Lower lobe of right lung (tissue), 2 donors: ENCODE results near the gene MYO5B. TPM values are rescaled to one million over a fixed set of nuclear protein-coding genes. Genes with fewer than 3 reads are reported as not detected.
A peak's percentile ranks its signal among the peaks of the same experiment; 100 is the strongest.
"Not testable (repeated sequence)": the region's sequence is repeated elsewhere in the genome, so short reads cannot be mapped to it uniquely, and the experiment has no call there.

Source experiments
- ATAC-seq, 2 donors: fragments of 200-7000 bp; cut with Tn5 transposase; one replicate each; pipeline ENCODE4 v1.9.1; 2020 to 2022; ENCODE audit warnings: mild to moderate bottlenecking in 2 of 2, moderate library complexity in 2 of 2
- DNase-seq: peaks from one replicate; pipeline ENCODE4 v3.0.0-alpha.2; 2020
- H3K27ac ChIP-seq: fragments of 200-600 bp; one replicate; pipeline ENCODE4 v1.8.0; 2022
- H3K27me3 ChIP-seq: fragments of 200-600 bp; one replicate; pipeline ENCODE4 v1.8.0; 2022; ENCODE audit warnings: low read depth
- H3K36me3 ChIP-seq: fragments of 200-600 bp; one replicate; pipeline ENCODE4 v1.8.0; 2022; ENCODE audit warnings: mild to moderate bottlenecking
- H3K4me1 ChIP-seq: fragments of 200-600 bp; one replicate; pipeline ENCODE4 v1.8.0; 2022
- H3K4me3 ChIP-seq: fragments of 200-600 bp; one replicate; pipeline ENCODE4 v1.8.0; 2022; ENCODE audit warnings: mild to moderate bottlenecking
- H3K9me3 ChIP-seq: fragments of 200-600 bp; one replicate; pipeline ENCODE4 v1.8.0; 2022
- intact Hi-C: fragments of 100-400 bp; cut with DNase I; formaldehyde crosslinking; loops from one replicate; pipeline ENCODE4 v1.11.0; 2022
- total RNA-seq: library from RNA; stranded (reverse); fragmentation: NEBNext Ultra II Directional; extraction: Animal tissue kit (Norgen Biotek cat#: 25700); gene quantifications from one replicate; pipeline ENCODE4 v1.2.1, GENCODE V29; 2021
- TF ChIP-seq, protein P1 (sequence below): fragments of 200-600 bp; IDR thresholded peaks from one replicate; pipeline ENCODE4 v1.8.0; 2022; ENCODE audit warnings: antibody characterized with exemption, mild to moderate bottlenecking
- donor health status: DM: no; HTN: yes; CAD: no; lungs with severe emphysema.

MYO5B gene
- total RNA-seq, 1 donor from 2014 or later = 23.3 TPM

DNA sequence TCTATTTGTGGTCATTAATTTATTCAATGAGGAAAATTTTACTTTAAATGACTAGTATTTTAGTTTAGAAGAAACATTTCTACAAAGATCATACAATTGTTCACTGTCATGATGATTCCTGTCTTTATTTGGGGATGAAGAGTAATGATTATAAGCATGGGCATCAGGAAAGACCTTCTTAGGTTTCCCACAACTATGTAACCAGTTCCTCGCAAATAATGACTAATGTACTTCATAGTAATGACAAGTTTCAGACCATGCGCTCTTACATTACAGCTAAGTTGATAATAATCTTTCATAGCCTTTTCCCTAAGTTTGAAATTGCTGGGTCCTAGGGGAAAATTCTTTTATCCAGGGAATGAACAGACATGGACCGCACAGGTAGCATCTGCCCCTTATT lies 90.5 kb downstream of the MYO5B start:
- TF ChIP-seq, protein P1, sequence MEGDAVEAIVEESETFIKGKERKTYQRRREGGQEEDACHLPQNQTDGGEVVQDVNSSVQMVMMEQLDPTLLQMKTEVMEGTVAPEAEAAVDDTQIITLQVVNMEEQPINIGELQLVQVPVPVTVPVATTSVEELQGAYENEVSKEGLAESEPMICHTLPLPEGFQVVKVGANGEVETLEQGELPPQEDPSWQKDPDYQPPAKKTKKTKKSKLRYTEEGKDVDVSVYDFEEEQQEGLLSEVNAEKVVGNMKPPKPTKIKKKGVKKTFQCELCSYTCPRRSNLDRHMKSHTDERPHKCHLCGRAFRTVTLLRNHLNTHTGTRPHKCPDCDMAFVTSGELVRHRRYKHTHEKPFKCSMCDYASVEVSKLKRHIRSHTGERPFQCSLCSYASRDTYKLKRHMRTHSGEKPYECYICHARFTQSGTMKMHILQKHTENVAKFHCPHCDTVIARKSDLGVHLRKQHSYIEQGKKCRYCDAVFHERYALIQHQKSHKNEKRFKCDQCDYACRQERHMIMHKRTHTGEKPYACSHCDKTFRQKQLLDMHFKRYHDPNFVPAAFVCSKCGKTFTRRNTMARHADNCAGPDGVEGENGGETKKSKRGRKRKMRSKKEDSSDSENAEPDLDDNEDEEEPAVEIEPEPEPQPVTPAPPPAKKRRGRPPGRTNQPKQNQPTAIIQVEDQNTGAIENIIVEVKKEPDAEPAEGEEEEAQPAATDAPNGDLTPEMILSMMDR = no peak
- H3K4me3 ChIP-seq = no peak overlapping the region
- no peaks in the 10 kb centered on the region for H3K4me1 ChIP-seq
- ATAC-seq (no peak), DNase-seq (no peak)
- H3K9me3 ChIP-seq = no peaks in the 10 kb centered on the region
- H3K27me3 ChIP-seq = no peaks in the 10 kb centered on the region
- H3K36me3 ChIP-seq = no peaks in the 10 kb centered on the region
- H3K27ac ChIP-seq = no peak overlapping the region
- intact Hi-C loops = no loop called here

DNA sequence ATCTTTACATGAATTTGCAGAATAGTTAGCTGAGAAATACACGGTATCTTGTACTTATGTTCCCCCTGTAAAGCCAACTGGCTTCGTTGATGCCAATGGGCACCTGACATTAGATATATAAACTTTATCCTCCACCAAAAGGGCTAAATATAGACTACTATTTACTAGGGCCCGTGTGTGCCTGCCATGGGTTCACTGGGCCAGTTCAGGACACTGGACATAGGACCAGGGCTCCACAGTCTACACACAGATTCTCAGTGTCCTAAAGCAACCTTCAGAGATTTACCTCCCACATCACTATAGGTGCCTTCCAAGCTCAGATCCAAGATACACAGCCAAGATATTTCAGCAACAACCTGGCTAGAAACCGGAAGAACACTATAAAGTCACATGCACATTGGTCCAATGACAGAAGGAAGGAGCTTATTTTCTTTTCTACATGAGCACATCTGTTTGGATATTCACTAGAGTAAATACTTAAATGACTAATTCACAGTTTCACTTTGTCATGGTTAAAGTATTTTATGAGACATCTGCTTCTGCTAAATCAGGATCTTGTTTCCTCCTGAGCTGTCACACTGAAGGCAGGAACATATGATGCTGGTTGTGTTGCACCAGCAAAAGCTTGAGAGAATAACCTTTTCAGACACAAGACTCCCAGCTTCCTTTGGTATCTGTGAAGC lies 95.1 kb downstream of the MYO5B start:
- H3K27ac ChIP-seq = no peak overlapping the region

DNA sequence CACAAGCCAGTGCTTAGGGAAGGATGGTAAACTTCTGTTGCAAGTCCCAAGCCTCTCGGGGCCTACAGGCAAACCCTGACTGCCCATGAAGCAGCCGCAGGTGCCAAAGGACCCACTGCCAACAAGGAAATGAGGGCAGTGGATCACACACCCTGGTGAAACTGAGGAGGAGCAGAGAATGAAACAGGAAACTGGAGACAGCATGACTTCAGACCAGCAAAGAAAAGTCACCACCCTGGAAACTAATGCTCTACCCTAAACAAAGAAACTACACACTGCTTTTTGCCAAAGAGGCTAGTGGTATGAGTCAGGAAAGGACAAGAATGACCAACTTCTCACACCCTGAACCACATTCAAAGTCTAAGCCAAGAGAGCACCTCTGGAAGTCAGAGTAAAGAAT lies 97.2 kb downstream of the MYO5B start:
- Histone ChIP-seq H3K27ac (no peak overlapping the region), H3K4me3 (no peak overlapping the region), H3K36me3 (no peaks in the 10 kb centered on the region), H3K9me3 (no peaks in the 10 kb centered on the region), H3K27me3 (no peaks in the 10 kb centered on the region), H3K4me1 (no peaks in the 10 kb centered on the region)
- TF ChIP-seq, protein P1 = no peak
- peak in 1 of 2 donors; percentile 42 for ATAC-seq
- intact Hi-C loops = no loop called here
- DNase-seq = peak; percentile 52

More for the DNA sequence above, 95.1 kb downstream of the MYO5B start:
- no peaks in the 10 kb centered on the region for H3K9me3 ChIP-seq
- no peaks in the 10 kb centered on the region for H3K36me3 ChIP-seq
- ATAC-seq (no peak), DNase-seq (no peak)
- H3K27me3 ChIP-seq = no peaks in the 10 kb centered on the region
- no peaks in the 10 kb centered on the region for H3K4me1 ChIP-seq
- TF ChIP-seq, protein P1 = no peak
- H3K4me3 ChIP-seq = no peak overlapping the region
- intact Hi-C loops = no loop called here

DNA sequence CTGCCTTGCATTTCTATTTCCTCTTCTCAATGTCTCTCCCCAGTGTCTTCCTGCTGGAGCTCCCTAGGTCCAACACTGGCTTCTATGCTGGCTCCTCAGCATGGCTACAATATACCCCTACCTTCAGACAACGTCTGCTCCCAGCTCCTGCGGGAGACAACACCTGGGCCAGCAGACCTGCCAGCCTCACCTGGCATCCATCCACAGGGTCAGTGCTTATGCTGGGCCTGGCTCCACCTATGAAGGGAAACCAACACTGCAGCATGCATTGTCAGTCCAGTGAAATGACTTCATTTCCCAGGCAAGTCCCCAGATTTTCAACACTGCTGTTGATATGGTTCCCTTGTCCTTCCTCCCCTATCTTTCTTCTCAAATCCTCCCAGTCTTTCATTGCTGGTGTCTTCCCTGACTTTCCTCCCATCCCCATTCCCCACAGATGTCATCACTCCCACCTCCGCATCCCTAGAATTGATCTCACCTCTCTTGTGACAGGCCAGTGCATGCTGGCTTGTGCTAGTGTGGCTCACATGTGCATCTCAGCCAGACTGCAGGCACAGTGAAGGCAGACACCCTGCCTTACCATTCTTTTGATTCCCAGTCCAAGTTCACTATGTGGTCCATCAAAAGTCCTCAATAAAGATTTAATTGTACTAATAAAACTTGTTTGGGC lies 98.0 kb downstream of the MYO5B start:
- DNase-seq (no peak), ATAC-seq (no peak)
- H3K27me3 ChIP-seq = no peaks in the 10 kb centered on the region
- H3K4me1 ChIP-seq = no peaks in the 10 kb centered on the region
- H3K4me3 ChIP-seq = no peak overlapping the region
- intact Hi-C loops = no loop called here
- no peaks in the 10 kb centered on the region for H3K9me3 ChIP-seq
- H3K27ac ChIP-seq = no peak overlapping the region
- H3K36me3 ChIP-seq = no peaks in the 10 kb centered on the region
- TF ChIP-seq, protein P1 = no peak

DNA sequence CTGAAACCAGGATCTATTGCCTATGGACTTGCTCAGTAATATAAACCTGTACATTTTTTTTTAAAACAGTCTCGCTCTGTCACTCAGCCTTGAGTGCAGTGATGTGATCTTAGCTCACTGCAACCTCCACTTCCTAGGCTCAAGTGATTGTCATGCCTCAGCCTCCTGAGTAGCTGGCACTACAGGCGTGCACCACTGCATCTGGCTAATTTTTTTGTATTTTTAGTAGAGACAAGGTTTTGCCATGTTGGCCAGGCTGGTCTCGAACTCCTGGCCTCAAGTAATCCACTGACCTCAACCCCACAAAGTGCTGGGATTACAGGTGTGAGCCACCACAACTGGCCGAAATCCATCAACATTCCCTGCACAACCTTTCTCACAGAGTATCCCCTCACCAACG lies 100.2 kb downstream of the MYO5B start:
- H3K4me1 ChIP-seq, intact Hi-C loops, H3K27ac ChIP-seq, H3K27me3 ChIP-seq, H3K4me3 ChIP-seq, ATAC-seq, H3K36me3 ChIP-seq, DNase-seq, H3K9me3 ChIP-seq: not testable (repeated sequence)

DNA sequence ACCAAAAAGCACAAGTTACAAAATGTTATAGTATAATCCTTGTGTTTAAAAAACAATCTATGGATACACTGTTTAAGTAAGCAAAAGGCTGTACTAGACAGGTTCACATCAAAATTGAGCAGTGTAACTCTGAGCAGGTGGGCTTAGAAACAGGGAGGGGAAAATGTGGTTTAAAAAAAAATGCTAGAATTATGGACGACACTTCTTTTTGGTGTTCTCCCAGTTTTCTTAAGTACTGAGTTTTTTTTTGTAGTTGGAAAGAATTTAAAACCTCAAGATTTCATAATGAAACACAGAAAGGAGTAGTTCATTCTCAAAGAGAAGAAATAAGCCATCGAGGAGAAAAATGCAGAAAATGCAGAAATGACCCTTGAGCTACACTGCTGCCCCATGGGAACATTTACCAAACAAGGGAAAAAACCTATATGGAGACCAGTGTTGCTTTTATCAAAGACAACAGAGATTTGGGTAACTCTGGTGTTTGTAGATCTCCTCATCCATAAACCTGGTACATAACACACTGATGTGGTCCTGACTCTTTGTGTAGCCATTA lies 100.7 kb downstream of the MYO5B start:
- TF ChIP-seq, protein P1 = no peak
- no peak for ATAC-seq
- intact Hi-C loops = no loop called here
- no peaks in the 10 kb centered on the region for H3K9me3 ChIP-seq
- H3K4me1 ChIP-seq = no peaks in the 10 kb centered on the region
- no peaks in the 10 kb centered on the region for H3K36me3 ChIP-seq
- no peaks in the 10 kb centered on the region for H3K27me3 ChIP-seq
- DNase-seq = no peak
- no peak overlapping the region for H3K4me3 ChIP-seq
- H3K27ac ChIP-seq = no peak overlapping the region
